Measurements from ENCODE around the gene FAIM2.

The FAIM2 gene

DNA sequence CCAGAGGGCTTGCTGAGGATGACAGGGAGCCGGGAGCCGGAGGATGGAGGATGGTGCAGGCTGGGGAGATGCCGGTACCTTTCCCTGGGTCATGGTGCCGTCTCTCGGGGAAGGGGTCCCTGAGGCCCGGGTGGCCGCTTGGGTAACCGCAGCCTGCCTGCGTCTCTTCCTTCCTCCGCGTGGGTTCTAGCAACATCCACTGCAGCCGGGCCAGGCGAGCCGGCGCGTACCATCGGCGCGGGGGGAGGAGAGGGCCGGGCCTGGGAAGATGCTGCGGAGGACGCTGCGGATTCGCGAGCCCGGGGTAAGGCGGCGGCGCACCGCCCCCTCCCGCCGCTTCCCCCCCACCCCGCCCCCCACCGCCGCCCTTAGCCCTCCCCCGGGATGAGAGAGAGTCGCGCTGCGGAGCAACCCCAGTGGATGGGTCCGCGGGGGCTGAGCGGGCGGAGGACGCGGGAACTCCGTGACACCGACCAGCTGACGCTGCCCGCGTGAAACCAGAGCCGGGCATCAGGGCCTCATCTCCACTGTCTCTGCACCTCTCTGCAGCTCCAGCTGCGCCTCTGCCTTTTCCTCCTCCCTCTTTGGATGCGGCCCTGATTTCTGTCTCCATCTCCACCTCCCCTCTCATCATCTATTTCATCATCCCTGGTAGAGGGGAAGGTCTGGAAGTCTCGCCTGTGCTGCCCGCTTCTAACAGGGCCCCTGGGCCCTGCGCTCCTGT lies at the start of gene FAIM2:
Gene FAIM2 (minus strand): TSS at position 201 of the 724 bp plus-strand sequence. CDS start 108 bp downstream, at position 93.
- DNase-seq (ENCODE audit: low spot score): no peak

DNA sequence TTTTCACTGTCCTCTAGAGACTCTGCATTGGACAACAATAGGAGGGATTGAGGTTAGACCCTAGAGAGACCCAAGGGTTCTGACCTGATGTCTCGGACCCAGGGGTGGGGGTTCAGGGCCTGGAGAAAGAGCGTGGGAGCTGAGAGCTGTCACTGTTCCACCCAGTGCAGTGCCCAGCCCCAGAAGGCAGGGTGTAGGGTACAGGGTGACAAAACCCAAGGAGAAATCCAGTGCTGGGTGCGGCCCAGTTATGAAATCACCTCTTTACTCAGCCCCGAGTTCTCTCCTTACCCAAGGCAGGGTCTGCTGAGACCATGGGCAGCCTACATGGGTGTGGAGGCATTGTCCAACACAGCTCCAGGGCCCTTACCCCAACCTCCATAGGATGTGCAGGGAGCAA lies 49.5 kb upstream of the FAIM2 start:
- DNase-seq (ENCODE audit: low spot score): no peak

DNA sequence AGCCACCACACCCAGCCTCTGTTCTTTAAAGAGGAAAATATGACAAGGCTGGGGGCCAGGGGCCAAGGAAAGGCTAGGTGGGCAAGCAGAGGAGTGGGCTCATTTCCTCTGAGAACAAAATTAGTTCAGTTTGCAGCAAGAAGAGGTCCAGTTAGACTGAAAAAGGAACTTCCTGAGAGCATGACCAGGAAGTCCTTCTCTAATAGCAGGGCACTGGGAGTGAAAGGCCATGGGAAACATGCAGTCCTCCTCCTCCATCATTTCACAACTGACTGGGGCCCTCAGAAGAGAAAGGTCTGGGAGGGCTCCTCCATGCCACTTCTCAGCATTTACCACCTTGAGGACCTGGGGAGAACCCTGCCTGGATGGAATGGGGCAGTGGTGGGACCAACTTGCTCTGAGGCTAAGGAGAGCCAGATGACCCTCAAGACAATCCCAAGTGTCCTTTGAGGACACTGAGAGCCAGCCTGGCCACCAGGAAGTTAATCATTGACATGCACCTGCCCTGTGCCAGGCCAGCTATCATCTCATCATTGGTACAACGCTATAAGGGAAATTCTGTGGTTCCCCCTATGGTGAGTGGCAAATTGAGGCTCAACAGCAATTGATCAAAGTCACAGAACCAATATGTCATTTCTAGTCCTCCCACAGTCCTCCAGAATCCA lies 48.8 kb upstream of the FAIM2 start:
- DNase-seq (ENCODE audit: low spot score): no peak

DNA sequence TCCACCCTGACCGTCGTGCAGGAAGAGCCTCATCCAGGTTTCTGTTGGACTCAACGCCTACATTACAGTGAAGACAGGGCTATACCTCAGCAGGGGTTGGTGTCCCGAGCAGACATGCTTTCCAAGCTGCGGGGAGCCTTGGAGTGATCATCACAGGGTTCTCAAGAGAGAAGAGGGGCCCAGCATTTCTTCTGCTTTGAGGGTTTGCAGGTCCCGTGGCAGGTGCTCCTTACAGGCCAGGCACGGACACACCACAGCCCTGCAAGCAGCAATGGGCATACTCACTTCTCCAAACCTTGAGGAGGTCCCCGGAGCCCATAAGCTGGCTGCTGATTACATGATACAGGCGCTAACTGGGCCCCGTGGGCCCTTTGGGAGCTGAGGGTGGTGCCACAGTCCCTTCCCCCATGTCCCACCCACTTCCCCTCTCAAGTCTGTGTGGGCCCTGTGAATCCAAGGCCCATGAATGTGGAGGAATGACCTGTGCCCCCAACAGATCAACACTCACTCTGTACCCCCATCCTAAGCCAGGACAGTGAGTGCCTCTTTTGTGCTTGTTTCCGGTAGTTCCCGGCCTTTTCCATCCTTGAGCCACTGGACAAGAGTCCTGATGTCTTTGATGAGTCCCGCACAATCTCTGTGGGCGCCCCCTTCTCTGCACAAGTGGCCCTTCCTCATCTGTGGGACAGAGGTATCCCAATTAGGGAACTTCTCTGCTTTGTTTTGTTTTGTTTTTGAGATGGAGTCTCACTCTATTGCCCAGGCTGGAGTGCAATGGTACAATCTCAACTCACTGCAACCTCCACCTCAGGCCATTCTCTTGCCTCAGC lies 47.9 kb upstream of the FAIM2 start:
- no peak for DNase-seq (ENCODE audit: low spot score)

DNA sequence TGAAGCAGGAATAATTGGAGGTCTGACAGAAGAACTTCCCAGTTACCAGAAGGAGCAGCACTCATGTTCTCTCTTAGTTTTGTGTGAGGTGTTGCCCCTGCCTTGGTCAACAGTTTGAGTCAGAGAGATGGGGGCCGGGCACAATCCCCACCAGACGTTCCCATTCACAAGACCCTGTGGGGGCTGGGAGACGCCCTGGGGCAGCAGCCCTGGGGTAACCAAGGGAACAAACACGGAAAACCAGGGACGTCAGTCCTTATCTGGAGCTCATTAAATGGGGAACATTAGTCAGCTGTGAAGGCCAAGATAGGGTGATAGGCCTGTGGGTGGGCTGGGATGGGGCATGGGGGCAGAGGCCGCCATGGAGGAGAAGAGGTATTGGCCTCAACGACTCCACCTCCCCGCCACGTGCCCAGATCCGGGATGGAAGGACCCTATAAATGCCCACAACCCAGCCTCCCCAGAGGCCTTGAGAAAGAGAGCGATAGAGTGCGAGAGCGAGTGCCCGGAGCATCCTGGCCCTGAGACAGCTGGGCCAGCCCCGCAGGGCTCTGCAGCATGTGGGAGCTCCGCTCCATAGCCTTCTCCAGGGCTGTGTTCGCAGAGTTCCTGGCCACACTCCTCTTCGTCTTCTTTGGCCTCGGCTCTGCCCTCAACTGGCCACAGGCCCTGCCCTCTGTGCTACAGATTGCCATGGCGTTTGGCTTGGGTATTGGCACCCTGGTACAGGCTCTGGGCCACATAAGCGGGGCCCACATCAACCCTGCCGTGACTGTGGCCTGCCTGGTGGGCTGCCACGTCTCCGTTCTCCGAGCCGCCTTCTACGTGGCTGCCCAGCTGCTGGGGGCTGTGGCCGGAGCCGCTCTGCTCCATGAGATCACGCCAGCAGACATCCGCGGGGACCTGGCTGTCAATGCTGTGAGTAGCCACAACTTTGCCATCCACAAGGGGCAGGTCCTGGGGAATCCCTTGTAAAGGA lies 46.9 kb upstream of the FAIM2 start, which contains the start of gene AQP2:
Gene AQP2 (plus strand): TSS at position 465 of the 979 bp plus-strand sequence. CDS start 94 bp downstream, at position 559.
- no peak for DNase-seq (ENCODE audit: low spot score)

DNA sequence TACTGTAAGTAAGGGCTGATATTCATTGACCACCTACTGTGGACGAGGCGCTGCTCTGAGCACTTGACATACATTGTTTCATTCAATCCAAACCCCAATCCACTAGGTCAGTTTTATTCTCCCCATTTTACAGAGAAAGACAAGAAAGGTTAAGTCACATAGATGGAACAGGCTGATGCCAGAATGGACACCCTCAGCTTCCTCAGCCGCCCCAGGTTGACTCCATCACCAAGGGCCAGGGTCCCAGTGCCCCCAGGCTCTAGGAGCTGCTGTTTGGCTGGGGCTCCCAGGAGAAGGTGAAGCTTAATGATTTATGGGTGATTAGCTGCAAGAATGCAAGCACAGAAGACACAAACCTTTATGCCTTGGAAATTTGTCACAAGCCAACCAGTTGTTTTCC lies 46.2 kb upstream of the FAIM2 start:
- no peak for DNase-seq (ENCODE audit: low spot score)

DNA sequence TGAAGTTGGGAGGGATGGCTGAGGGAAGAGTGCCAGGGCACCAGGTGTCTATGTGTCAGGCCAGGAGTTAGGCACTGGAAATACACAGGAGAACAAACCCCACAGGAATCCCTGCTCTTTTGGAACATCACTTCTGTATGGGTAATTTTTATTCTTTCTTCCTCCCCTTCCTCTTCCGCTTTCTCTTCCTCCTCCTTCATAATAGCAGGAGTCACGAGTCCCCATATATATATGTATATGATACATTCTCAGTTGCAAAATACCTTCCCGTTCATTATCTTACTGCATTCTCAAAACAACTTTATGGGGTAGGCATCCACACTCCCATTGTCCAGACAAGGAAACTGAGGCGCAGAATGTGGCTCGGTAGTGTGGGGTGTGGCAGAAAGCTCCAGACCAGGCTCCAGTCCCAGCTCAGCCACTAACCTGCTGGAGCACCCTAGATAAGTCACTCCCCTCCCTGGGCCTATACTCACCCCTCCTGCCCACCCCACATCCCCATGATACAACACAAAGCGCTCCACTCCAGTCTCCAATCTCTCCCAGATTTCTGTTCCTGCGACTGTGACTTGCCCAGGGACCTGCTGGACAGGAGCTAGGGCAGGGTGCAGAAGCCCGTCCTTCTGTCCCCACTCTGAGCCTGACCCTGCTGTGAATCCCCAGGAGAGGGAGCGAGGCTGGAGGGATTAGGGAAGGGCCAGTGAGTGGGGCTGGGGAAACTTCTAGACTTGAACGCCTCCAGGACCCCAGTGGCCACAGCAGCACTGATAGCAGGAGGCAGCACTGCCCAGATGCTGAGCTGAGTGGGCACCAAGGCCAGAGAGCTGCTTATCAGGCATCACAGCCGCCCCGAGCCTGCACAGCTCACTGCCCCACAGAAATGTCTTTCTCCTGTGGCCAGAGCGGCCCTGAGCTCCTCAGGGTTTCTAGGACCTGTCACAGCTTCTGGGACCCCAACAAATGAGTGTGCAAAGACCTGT lies 45.5 kb upstream of the FAIM2 start:
- no peak for DNase-seq (ENCODE audit: low spot score)

DNA sequence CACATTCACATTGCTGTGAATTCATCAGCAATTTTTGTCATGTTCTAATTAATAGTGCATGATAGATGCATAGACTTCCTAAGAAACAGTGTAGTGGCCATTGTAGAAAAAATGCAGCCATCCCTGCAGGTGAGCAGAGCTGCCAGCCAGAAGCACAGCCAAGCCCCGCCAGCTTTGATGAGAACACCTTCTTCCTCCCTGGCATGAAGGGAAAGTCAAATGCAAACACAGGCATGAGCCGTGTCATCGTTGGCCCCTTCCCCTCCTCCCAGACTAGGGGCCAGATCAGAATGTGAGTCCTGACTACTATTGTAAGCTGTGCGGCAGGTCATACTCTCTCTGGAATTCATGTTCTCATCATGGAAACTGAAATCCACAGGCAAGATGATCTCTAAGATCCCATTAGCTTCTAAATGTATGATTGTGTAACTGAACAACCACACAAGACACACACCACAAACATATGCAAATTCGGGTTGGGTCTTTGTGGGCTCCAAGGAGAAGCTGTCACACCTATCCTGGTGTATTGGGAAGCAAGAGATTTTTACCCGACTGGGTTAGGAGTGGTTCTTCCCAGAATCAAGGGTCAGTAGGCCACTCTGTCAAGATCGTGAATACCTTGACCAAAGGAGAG lies 44.0 kb upstream of the FAIM2 start:
- DNase-seq (ENCODE audit: low spot score): no peak

DNA sequence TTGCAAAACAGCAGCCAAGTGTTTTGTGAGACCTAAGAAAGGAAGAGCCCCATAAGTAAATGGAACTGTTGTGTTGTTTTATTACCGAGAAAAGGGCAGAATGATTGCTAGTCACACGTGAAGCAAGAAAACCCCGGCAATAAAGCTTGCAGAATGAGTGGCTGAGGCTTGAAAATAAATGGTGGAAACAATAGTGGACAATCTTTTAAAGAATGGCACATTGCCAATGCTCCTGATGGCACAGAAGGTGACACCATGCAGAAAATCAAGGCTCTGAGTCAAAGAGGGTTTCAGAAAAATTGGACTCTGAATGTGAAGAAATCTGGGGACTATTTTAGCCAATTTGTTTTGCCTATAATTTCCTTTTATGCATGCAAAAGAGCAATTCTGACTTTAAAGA lies 42.8 kb upstream of the FAIM2 start:
- DNase-seq (ENCODE audit: low spot score): no peak

DNA sequence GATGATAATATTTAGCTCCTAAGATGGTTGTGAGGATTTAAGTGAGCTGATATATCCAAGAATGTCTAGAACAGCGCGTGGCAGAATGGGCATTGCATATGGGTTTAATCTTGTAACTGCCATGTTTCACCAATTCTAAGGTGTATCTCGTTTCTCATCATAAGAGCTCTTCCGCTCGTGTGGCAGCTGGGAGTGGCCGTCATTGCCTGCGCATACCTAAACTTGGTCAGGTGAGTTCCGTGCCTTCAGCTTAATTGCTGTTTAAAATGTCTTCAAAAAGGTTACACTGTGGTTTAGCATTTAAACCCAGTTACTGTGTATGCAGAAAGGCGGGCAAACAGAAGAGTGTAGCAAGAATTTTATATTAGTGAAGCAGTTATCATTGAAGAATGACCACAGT lies 42.4 kb upstream of the FAIM2 start:
- no peak for DNase-seq (ENCODE audit: low spot score)

DNA sequence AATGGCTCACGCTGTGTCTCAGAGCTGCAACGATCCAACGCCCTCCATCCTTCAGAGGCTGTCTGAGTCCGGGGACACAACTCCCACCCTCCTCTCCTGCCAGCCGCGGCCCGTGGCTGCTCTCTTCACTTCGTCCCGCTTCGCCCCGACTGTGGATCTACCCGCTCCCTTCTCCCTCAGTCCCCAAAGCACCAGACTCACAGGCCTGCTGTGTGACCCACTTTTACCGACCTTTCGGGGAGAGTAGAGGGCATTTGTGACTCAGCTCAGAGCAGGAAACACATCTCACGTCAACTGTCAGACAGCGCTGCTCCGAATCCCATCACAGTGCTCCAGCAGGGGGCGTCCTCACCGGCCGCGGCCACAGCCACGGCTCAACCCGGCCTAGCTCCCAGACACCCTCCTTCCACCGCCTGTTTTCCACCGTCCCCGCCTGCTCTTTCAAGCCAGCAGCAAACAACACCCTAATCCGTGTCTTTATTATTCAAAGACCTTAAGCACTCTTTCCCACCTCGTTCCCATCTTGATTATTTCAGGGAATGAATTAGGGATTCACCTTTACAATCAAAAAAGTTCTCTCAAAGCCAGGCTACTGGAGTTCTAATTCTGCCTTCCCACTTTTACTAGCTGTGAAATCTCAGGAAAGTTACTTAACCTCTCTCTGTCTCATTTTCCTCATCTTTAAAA lies 41.8 kb upstream of the FAIM2 start:
- DNase-seq (ENCODE audit: low spot score): peak; percentile 96

DNA sequence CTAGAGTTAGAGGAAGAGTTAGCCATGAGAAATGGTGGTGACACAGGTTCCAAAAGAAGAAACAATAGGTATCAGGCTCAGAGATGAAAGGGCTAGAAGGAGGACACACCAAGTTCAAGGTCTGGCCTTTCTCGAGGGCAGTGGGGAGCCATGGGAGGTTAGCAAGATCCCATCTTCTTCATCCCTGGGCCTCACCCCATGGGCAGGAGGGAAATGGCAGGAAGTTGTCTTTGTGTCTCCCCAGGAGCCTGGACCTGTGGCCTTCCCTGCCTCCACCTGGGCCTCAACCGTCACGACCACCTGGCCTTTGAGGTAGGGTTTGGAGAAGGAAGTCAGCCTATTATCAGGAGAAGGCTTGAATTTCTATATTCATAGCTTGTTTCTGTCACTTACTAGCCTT lies 41.0 kb upstream of the FAIM2 start:
- no peak for DNase-seq (ENCODE audit: low spot score)

DNA sequence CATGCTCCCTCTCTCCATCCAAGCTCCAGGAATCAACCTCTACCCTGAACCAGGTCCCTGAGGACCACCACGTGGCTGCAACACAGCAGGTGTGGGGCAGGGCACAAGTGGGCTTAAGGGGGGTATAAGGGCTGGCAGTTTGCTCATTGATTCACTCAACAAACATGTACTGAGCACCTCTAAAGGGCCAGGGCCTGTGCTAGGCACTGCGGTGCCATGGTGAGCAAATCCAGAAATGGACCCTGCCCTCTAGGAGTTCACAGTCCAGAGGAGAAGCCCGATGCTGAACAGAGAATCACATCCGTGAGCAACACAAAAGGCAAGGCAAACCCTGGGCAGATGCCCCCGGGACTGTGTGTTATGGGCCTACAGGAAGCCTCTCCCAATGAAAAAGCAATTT lies 40.3 kb upstream of the FAIM2 start:
- DNase-seq (ENCODE audit: low spot score): no peak

DNA sequence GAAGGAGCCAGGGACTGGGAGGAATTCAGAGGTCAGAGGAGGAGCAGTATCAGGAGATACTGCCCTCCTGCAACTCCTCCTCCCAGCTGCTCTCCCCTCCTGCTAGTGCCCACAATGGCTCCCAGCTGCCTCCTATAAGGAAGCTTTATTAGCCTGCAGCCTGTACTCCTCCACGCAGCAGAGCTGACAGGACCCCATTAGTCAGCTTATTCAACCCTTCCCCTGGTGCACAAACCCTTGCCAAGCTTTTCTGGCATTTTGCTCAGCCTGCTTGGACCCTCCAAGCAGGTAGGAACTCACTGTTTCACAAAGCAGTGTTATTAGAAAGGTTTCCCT lies 39.9 kb upstream of the FAIM2 start:
- DNase-seq (ENCODE audit: low spot score): no peak

DNA sequence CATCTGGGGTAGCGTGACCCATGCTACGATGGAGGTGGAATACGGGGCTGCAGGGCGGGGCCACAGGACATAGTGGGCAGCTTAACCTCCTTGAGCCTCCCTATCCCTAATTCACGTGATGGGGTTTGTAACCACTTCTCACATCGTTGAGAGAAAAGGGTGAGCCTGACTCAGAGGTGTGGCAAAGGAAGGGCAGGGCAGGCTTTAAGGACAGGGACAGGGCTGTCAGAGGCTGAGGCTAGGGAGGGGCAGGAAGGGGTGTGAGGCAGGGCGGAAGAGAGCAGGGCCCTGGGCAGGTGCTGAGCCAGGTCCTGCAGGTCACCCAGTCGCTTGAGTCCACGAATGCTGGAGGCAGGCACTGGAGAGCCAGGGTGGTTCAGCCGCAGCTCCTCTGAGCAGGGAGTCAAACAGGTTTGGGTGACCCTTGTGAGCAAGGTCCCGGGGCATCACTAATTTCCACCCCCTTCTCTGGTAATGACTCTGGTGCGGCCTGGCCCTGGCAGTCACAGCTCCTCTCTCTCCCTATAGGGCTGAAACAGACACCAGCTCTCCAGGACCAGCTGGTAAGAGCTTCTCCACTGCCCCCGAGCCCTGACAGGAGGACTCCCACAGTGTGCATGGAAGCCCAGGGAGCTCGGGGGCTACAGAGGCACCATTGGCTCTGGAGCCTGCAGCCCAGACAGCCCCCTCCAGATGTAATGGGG lies 39.4 kb upstream of the FAIM2 start:
- no peak for DNase-seq (ENCODE audit: low spot score)

DNA sequence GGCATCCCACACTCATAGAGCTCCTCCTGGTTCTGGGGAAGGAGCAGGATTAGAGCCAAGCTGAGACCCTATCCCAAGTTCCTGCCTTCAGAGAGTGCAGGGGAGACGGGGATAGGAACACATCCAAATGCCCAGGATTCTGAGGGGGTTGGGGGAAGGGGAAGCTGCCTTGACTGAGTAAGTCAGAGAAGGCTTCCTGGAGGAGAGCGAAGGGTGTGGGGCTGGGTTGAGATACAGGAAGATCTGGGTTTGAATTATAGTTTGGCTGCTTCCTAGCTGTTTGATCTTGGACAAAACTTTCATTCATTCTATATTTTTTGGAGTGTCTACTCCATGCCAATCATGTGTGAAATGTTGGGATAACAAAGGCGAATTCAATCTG lies 38.8 kb upstream of the FAIM2 start:
- no peak for DNase-seq (ENCODE audit: low spot score)

DNA sequence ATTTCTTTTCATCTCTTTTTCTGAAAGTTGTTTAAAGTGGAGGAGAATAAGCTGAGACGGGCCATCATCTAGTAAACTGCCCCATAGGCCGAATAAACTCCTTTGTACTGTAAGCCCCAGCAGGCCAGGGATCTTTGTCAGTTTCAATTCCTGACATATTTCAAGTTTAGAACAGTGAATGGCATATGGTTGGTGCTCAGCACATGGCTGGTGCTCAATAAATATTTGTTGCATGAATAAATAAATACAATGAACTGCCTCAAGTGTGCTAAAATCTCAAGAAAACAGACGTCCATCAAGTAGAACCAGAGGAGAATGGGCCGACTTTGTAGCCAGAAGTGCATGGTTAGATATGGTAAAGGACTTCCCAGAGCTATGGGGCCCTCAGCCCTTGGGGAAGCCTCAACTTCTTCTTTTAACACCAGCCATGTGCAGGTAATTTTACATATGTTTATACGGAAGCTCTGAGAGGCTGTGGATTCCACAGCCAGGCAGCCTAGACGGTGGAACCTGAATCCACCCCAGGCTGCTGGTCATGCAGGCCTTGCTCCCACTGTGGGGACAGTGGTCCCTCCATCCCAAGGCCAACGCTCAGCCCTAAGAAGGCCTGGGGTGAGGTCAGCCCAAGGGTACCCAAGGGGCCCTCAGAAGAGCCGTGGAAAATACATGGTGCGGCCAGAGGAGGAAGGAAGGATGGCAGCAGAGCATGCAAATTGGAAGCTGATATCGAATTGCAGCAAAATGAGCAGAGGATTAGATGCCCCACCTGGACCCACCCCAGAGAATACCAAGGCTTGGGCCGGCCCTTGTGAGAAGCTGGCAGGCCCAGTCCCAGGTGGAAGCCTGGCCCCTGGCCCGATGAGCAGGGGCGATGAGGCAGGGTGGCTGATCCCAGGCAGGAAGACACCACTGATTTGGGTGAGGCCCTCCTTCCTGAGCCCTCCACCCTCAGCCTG lies 38.1 kb upstream of the FAIM2 start:
- no peak for DNase-seq (ENCODE audit: low spot score)

DNA sequence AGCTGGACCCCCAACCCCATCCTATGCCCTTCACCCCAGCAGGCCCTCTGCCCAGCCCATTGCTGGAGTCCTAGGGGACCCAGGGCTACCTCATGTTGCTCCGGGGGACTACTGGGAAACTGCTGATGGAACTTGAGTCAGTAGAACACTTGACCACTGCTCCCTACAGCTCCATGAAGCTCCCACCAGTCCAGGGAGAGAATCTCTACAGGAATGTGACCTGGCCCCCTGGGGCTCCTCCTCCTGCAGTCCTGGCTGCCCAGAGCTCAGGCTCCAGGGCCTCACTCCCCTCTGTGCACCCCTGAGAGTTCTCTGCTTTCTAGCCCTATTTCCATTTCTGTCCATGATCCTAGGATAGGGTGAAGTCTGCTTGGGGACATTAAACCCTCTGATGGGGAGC lies 36.0 kb upstream of the FAIM2 start:
- no peak for DNase-seq (ENCODE audit: low spot score)

Measured in HuH-7 (cell line).